Epithelial cell of esophagus (primary cell): Measurements from ENCODE around the gene FTCD.
"Not testable (repeated sequence)": the region's sequence is repeated elsewhere in the genome, so short reads cannot be mapped to it uniquely, and the experiment has no call there.

Experiments
- DNase-seq: peaks from one replicate; pipeline ENCODE4 v3.0.0; 2010; ENCODE audit warnings: low read depth
- H3K4me3 ChIP-seq: 2 replicates; pipeline ENCODE4 v1.5.1; 2011; ENCODE audit warnings: mild to moderate bottlenecking, low read length, control low read depth
- TF ChIP-seq, protein P1 (sequence below): IDR thresholded peaks from 2 replicates; pipeline ENCODE4 v1.5.1; 2011; ENCODE audit warnings: low read depth, mild to moderate bottlenecking, low read length, control low read depth, inconsistent platforms; ENCODE audit not compliant: insufficient read depth; ENCODE audit errors: missing control alignments

FTCD gene

DNA sequence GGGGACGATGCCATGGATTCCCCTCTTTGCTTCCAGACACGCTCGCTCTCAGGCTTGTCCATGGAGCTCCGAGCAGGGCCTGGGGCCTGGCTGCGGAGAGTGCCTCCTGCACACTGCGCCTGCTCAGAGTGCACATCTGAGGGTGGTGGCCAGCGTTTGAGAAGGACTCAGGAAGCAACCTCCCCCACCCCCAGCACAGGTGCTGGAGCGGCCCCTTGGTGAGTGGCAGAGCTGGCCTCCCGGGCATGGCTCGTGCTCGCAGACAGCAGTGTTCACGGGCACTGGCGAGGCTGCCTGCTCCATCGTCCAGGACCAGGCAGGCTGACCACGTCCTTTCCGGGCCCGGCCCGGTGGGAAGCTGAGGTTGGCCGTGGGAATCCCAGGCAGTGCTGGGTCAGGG, 26.1 kb upstream of the FTCD start:
- H3K4me3 ChIP-seq: no peak overlapping the region
- TF ChIP-seq, protein P1, sequence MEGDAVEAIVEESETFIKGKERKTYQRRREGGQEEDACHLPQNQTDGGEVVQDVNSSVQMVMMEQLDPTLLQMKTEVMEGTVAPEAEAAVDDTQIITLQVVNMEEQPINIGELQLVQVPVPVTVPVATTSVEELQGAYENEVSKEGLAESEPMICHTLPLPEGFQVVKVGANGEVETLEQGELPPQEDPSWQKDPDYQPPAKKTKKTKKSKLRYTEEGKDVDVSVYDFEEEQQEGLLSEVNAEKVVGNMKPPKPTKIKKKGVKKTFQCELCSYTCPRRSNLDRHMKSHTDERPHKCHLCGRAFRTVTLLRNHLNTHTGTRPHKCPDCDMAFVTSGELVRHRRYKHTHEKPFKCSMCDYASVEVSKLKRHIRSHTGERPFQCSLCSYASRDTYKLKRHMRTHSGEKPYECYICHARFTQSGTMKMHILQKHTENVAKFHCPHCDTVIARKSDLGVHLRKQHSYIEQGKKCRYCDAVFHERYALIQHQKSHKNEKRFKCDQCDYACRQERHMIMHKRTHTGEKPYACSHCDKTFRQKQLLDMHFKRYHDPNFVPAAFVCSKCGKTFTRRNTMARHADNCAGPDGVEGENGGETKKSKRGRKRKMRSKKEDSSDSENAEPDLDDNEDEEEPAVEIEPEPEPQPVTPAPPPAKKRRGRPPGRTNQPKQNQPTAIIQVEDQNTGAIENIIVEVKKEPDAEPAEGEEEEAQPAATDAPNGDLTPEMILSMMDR: no peak
- no peak for DNase-seq

DNA sequence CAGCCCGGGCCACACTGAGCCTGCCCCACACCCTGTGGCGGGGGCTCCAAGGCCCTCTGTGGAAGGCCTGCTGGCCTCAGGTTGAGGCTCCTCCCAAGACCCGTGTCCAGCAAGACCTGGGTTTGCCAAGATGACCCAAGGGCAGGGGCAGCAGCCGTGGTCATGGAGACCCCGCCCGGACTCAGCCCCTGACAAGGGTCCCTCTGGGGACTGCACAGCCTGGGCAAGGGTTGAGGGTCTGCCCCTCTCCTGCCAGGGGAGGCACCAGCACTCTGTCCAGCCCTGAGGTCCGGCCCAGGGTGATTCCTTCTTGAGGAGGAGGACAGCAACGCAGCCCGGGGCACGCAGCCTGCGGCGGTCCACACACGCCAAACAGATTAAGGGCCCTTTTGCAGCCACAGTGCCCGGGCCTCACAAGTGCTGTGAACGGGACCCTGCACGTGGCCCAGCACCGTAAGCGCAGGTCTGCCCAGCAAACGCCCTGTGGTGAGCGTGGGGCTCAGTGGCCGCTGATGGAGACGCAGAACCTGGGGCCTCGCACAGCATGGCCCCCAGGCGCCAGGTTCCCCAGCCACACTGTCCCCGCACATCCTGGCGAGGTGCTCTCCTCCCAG, 25.5 kb upstream of the FTCD start:
- TF ChIP-seq, protein P1: no peak
- H3K4me3 ChIP-seq: no peak overlapping the region
- no peak for DNase-seq

- no peak for DNase-seq
- TF ChIP-seq, protein P1: no peak
- H3K4me3 ChIP-seq: no peak overlapping the region
Measured at GRCh38 chr21:46180079-46180722, 24.8 kb upstream of the FTCD start.

DNA sequence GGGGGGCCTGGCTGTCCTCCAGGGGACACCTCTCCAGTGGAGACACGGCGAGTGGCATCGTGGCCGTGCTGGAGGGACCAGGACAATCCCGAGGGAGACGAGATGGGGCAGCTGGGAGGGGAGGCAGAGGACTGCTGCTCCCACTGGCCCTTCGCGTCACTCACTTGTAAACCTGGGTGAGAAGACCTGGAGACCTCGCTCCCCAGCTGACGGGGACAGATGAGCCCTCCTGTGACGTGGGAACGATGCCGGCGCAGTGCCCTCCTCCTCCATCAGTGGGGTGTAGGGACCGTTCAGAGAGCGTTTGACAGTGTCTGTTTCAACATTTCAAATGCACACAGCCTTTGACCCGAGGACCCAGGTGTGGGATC, 24.3 kb upstream of the FTCD start:
- H3K4me3 ChIP-seq: no peak overlapping the region
- TF ChIP-seq, protein P1: no peak
- no peak for DNase-seq

DNA sequence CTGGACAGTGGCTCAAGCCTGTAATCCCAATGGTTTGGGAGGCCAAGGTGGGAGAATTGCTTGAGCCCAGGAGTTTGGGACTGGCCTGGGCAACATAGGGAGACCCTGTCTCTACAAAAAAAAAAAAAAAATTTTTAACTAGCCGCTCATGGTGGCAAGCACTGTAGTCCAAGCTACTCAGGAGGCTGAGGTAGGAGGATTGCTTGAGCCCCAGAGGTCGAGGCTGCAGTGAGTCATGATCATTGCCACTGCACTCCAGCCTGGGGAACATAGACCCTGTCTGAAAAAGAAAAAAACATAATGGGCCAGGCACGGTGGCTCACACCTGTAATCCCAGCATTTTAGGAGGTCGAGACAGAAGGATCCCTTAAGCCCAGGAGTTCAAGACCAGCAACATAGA, 23.6 kb upstream of the FTCD start:
- H3K4me3 ChIP-seq: no peak overlapping the region
- no peak for DNase-seq
- TF ChIP-seq, protein P1: no peak

GRCh38 chr21:46176443-46177129, 21.2 kb upstream of the FTCD start:
- H3K4me3 ChIP-seq, DNase-seq: not testable (repeated sequence)

- TF ChIP-seq, protein P1: no peak
- DNase-seq: no peak
Measured at GRCh38 chr21:46173573-46173972, 18.2 kb upstream of the FTCD start.

More at GRCh38 chr21:46173573-46173972, 18.2 kb upstream of the FTCD start:
- H3K4me3 ChIP-seq: no peak overlapping the region
